GM18517 (cell line): ENCODE results near the gene CACNB4.
"Not testable (repeated sequence)": the region's sequence is repeated elsewhere in the genome, so short reads cannot be mapped to it uniquely, and the experiment has no call there.

Source experiments
- ATAC-seq: cut with Tn5 transposase; IDR thresholded peaks from one replicate; pipeline ENCODE4 v1.9.1; 2021; ENCODE audit warnings: mild to moderate bottlenecking, moderate library complexity; ENCODE audit not compliant: unreplicated experiment

Gene CACNB4

GRCh38 chr2:151946899-151947812 is 151.7 kb downstream of the CACNB4 start:
- peak; percentile 60 for ATAC-seq

- ATAC-seq: no peak
These were observed 152.5 kb downstream of the CACNB4 start for GRCh38 chr2:151946250-151946884.

GRCh38 chr2:151945602-151946001 is 153.2 kb downstream of the CACNB4 start:
- ATAC-seq: no peak

GRCh38 chr2:151945186-151945585 is 153.7 kb downstream of the CACNB4 start:
- ATAC-seq: no peak

GRCh38 chr2:151943461-151943860 is 155.4 kb downstream of the CACNB4 start:
- ATAC-seq: no peak

- not testable (repeated sequence) for ATAC-seq
These were observed 156.2 kb downstream of the CACNB4 start for GRCh38 chr2:151942540-151943205.

GRCh38 chr2:151937966-151938365 is 160.9 kb downstream of the CACNB4 start:
- ATAC-seq: no peak

- no peak for ATAC-seq
These were observed 162.2 kb downstream of the CACNB4 start for GRCh38 chr2:151936626-151937025.

GRCh38 chr2:151933266-151933804 is 165.5 kb downstream of the CACNB4 start:
- ATAC-seq: no peak

- no peak for ATAC-seq
These were observed 167.1 kb downstream of the CACNB4 start for GRCh38 chr2:151931756-151932155.

GRCh38 chr2:151931030-151931611 is 167.7 kb downstream of the CACNB4 start:
- no peak for ATAC-seq

GRCh38 chr2:151930042-151930441 is 168.8 kb downstream of the CACNB4 start:
- ATAC-seq: no peak

GRCh38 chr2:151928380-151928779 is 170.5 kb downstream of the CACNB4 start:
- no peak for ATAC-seq

- ATAC-seq: no peak
These were observed 171.2 kb downstream of the CACNB4 start for GRCh38 chr2:151927501-151928221.

GRCh38 chr2:151922845-151923666 is 175.8 kb downstream of the CACNB4 start:
- no peak for ATAC-seq

GRCh38 chr2:151919786-151920185 is 179.1 kb downstream of the CACNB4 start:
- no peak for ATAC-seq

GRCh38 chr2:151918308-151918707 is 180.5 kb downstream of the CACNB4 start:
- ATAC-seq: no peak

- ATAC-seq: no peak
These were observed 182.2 kb downstream of the CACNB4 start for GRCh38 chr2:151916632-151917031.

- ATAC-seq: not testable (repeated sequence)
These were observed 183.2 kb downstream of the CACNB4 start for GRCh38 chr2:151915629-151916025.
